ENCODE data around the gene LCN10.
"Not testable (repeated sequence)": the region's sequence is repeated elsewhere in the genome, so short reads cannot be mapped to it uniquely, and the experiment has no call there.

Gene LCN10

DNA sequence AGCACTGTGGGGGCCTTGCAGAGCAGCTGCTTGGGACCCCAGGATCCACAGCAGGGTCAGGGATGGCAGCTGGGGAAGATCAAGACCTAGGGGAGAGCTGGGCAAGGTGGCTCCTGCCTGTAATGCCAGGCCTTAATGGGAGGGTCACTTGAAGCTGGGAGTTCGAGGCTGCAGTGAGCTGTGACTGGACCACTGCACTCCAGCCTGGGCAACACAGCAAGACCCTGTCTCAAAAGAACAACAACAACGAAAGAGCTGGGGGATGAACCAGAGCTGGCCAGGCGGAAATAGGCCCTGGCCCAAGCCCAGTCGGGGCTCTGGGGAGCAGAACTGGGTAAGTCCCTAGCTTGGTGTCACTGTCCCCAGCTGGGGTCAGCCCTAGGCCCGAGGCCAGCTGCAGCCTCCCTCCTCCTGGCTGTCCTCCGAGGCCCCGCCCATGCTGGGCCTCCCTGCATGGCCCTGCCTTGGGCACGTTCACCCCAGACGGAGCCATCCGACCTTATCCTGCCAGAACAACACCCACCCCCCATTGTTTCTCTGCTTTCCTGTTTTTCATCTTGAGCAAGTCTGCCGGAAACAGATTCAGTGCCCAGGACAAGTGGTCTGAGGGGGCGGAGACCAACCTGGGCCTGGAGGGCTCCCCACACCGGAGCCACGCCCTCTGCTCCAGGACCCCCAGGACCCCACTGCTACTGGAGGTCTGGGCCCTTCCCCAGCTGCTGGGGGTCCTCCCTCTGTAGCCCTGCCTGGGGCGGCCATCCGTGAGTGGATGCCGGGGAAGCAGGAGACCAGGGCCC lies 28.4 kb downstream of the LCN10 start:
- Histone ChIP-seq H3K4me1 (ENCODE audit: control insufficient read depth, insufficient read depth, low read length) (peaks cover 7% of the 10 kb centered on the region; the same call in 1 of the 2 replicates), H3K9me3 (ENCODE audit: control insufficient read depth, insufficient read depth, low read length) (no peaks in the 10 kb centered on the region), H3K36me3 (ENCODE audit: control insufficient read depth, insufficient read depth, low read length) (no peaks in the 10 kb centered on the region), H3K27me3 (ENCODE audit: control insufficient read depth, insufficient read depth, low read length) (0 out of 2 replicates have a peak, but pooled peaks cover 13% of the 10 kb centered on the region), H3K27ac (ENCODE audit: low read depth, low read length) (no peak overlapping the region), H3K4me3 (ENCODE audit: low read depth, low read length) (0 out of 2 replicates have a peak overlapping the region, but pooled peaks have one; percentile 79), H3K9ac (ENCODE audit: low read depth, low read length) (no peak overlapping the region)

DNA sequence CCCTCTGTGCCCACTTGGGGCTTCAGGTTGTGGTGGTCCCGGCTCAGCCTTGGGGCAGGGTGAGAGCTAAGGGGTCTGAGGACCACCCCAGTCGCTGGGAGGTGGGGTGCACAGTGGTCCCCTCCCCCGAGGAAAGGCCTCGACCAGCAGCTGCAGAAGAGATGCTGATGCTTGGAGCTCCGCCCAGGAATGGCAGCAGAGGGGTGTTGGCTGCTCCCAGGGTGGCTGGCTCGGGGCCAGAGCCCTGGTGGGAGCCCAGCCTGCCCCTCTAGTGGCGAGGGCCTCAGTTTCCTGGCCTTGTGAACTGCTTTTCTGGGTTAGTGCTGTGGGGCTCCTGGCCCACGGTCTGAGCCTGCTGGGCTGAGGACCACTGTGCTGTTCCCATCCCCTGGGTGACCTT lies 29.2 kb downstream of the LCN10 start:
- H3K9me3 ChIP-seq (ENCODE audit: control insufficient read depth, insufficient read depth, low read length) = no peaks in the 10 kb centered on the region
- H3K27me3 ChIP-seq (ENCODE audit: control insufficient read depth, insufficient read depth, low read length) = 0 out of 2 replicates have a peak, but pooled peaks cover 13% of the 10 kb centered on the region
- peaks cover 7% of the 10 kb centered on the region; the same call in 1 of the 2 replicates for H3K4me1 ChIP-seq (ENCODE audit: control insufficient read depth, insufficient read depth, low read length)
- H3K9ac ChIP-seq (ENCODE audit: low read depth, low read length) = 0 out of 2 replicates have a peak overlapping the region, but pooled peaks have one; percentile 56
- no peaks in the 10 kb centered on the region for H3K36me3 ChIP-seq (ENCODE audit: control insufficient read depth, insufficient read depth, low read length)
- peak overlapping the region; percentile 79 for H3K4me3 ChIP-seq (ENCODE audit: low read depth, low read length)
- no peak overlapping the region for H3K27ac ChIP-seq (ENCODE audit: low read depth, low read length)

DNA sequence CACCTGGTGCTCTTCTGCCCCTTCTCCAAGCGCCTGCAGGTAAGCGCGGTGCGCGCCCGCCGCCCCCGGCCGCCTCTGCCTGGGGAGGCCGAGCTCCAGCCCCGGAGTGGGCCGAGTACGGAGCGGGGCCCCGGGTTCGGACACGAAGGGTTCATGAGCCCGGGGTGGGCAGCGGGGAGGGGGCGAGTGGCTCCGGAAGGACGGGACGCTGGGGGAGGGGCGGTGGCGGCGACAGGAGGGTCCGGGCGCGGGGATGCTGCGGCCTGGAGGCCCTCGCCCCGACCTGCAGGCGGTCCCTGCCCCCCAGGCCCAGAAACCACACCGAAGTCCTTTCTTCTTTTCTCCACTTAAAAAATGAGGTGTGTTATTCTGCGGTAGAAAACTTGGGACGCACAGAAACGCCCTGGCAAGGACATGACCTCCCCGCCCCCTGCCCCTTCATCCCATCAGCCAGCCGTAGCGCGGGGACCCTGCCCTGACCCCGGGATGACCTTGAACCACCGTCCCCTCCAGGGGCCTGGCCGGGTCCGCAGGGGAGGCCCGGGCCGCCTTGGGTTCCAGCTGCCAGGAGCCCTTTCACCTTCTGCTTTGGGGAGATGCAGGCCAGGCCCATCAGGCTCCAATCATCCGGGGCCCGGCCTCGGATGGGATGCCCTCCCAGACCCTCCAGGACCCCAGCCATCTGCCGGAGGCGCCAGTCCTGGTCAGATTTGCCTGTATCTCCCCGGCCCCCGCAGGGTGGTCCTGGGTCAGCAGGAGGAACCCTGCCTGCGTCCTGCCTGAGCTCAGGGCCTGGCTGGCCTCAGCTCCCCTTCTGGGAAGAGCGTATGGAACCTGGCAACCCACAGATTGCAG lies 29.8 kb downstream of the LCN10 start:
- Histone ChIP-seq H3K27me3 (ENCODE audit: control insufficient read depth, insufficient read depth, low read length) (0 out of 2 replicates have a peak, but pooled peaks cover 13% of the 10 kb centered on the region), H3K4me3 (ENCODE audit: low read depth, low read length) (peak overlapping the region; percentile 79), H3K9me3 (ENCODE audit: control insufficient read depth, insufficient read depth, low read length) (no peaks in the 10 kb centered on the region), H3K9ac (ENCODE audit: low read depth, low read length) (peak overlapping the region; percentile 56; the same call in 1 of the 2 replicates), H3K27ac (ENCODE audit: low read depth, low read length) (peak overlapping the region; percentile 55), H3K4me1 (ENCODE audit: control insufficient read depth, insufficient read depth, low read length) (peaks cover 7% of the 10 kb centered on the region; the same call in 1 of the 2 replicates), H3K36me3 (ENCODE audit: control insufficient read depth, insufficient read depth, low read length) (no peaks in the 10 kb centered on the region)

DNA sequence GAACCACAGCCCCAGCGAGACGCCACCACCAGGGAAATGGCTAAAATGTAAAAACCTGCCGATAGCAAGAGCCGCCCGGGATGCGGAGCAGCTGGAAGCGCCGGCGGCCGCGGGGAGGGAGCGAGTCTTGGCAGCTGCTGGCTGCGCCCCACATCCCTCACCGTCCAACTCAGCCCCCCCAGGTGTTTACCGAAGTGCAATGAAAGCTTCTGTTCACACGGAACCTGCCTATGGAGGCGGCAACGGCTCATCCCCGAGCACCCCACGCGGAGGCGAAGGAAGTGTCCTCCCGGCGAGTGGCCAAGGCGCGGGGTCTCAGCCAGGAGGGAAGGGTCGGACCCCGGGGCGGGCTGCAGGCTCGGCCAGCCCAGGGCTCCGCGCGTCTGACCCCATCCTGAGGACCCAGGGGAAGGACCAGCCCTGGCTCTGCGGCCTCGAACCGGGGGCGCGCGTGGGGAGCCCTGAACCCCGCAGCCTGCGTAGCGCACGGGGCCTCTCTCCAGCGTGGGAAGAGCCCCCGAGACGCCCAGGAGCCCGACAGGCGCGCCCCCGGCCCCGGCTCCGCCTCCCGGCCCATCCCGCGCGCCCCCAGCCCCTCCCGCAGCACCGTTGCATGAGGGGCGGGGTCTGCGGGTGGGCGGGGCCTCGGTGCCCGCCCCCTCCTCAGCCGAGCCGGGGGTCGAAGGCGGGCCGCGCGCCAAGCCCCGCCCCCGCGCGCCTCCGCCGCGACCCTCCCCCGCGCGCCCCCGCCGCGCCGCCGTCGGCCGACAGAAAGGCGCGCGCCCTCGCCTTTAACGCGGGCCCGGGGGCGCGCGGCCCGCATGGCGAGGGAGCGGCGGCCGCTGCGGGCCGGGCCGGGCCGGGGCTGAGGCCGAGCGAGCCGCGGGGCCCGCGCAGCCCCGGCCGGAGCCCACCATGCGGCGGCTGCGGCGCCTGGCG lies 30.7 kb downstream of the LCN10 start, which contains the start of gene DIPK1B:
DIPK1B (plus strand) TSS at position 822 of the 939 bp plus-strand sequence; CDS start at position 916, 94 bp downstream.
- peaks cover 7% of the 10 kb centered on the region; the same call in 1 of the 2 replicates for H3K4me1 ChIP-seq (ENCODE audit: control insufficient read depth, insufficient read depth, low read length)
- H3K27me3 ChIP-seq (ENCODE audit: control insufficient read depth, insufficient read depth, low read length) = 0 out of 2 replicates have a peak, but pooled peaks cover 13% of the 10 kb centered on the region
- H3K4me3 ChIP-seq (ENCODE audit: low read depth, low read length) = peak within 1 kb of the TSS; percentile 90
- peak within 1 kb of the TSS; percentile 56; the same call in 1 of the 2 replicates for H3K9ac ChIP-seq (ENCODE audit: low read depth, low read length)
- H3K36me3 ChIP-seq (ENCODE audit: control insufficient read depth, insufficient read depth, low read length) = no peaks in the 10 kb centered on the region
- H3K9me3 ChIP-seq (ENCODE audit: control insufficient read depth, insufficient read depth, low read length) = no peaks in the 10 kb centered on the region
- peak within 1 kb of the TSS; percentile 55 for H3K27ac ChIP-seq (ENCODE audit: low read depth, low read length)

DNA sequence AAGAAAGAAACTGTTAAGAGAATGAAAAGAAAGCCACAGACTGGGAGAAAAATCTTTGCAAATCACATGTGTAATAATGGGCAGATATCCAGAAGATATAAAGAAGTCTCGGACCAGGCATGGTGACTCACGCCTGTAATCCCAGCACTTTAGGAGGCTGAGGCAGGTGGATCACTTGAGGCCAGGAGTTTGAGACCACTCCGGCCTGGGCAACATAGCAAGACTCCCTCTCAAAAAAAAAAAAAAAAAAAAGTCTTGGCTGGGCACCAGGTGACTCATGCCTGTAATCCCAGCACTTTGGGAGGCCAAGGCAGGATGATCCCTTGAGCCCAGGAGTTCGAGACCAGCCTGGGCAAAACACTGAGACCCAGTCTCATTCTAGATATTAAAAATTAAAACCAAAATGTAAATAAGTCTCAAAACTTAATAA lies 31.5 kb downstream of the LCN10 start:
- not testable (repeated sequence) for H3K36me3 ChIP-seq (ENCODE audit: control insufficient read depth, insufficient read depth, low read length); H3K27ac ChIP-seq (ENCODE audit: low read depth, low read length); H3K9me3 ChIP-seq (ENCODE audit: control insufficient read depth, insufficient read depth, low read length); H3K4me1 ChIP-seq (ENCODE audit: control insufficient read depth, insufficient read depth, low read length); H3K9ac ChIP-seq (ENCODE audit: low read depth, low read length)
- H3K4me3 ChIP-seq (ENCODE audit: low read depth, low read length) = peak overlapping the region; percentile 90
- H3K27me3 ChIP-seq (ENCODE audit: control insufficient read depth, insufficient read depth, low read length) = 0 out of 2 replicates have a peak, but pooled peaks cover 13% of the 10 kb centered on the region

DNA sequence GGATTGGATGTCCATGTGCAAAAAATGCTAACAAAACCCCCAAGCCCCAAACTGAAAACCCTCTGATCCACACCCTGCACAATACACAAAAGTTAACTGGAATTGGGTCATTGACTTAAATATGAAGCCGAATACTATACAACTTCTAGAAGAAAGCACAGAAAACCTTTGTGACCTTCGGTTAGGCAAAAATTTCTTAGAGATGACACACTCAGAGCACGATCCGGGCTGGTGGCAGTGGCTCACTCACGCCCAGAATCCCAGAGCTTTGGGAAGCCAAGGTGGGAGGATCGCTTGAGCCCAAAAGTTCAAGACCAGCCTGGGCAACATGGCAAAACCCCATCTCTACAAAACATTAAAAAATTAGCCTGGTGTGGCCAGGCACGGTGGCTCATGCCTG lies 32.2 kb downstream of the LCN10 start:
- H3K4me1 ChIP-seq (ENCODE audit: control insufficient read depth, insufficient read depth, low read length) = peaks cover 7% of the 10 kb centered on the region; the same call in 1 of the 2 replicates
- H3K9me3 ChIP-seq (ENCODE audit: control insufficient read depth, insufficient read depth, low read length) = no peaks in the 10 kb centered on the region
- no peak overlapping the region for H3K27ac ChIP-seq (ENCODE audit: low read depth, low read length)
- H3K9ac ChIP-seq (ENCODE audit: low read depth, low read length) = no peak overlapping the region
- no peaks in the 10 kb centered on the region for H3K36me3 ChIP-seq (ENCODE audit: control insufficient read depth, insufficient read depth, low read length)
- H3K27me3 ChIP-seq (ENCODE audit: control insufficient read depth, insufficient read depth, low read length) = 0 out of 2 replicates have a peak, but pooled peaks cover 13% of the 10 kb centered on the region
- H3K4me3 ChIP-seq (ENCODE audit: low read depth, low read length) = no peak overlapping the region

DNA sequence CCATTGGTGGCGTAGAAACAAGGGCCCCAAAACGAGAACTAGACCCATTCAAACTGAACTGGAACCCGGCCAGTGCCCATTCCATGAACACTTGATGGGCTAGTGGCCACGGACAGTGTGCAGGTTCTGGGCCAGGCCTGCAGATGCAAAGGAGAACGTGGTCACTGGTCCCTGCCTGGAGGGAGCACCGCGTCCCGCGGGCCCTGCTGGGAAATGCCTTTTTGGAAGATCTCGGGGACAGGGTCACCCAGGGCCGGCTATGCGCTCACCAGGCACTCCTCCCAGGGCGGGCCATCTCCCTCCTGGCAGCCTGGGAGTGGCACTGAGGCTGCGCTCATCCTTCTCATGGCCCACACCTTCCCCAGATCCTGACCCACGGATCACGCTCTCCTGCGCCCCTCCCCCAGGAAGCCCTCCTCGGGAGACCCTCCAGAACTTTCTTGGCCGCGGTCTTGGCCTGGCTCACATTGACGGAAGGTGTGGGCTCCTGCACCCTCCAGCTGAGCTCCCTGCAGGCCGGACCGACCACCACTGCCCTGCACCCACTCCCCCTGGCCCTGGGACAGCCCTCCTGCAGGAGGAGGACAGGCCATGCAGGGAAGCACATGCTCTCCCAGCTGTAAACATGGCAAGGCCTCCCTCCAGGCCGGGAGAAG lies 33.2 kb downstream of the LCN10 start:
- Histone ChIP-seq H3K4me3 (ENCODE audit: low read depth, low read length) (no peak overlapping the region), H3K36me3 (ENCODE audit: control insufficient read depth, insufficient read depth, low read length) (no peaks in the 10 kb centered on the region), H3K9me3 (ENCODE audit: control insufficient read depth, insufficient read depth, low read length) (no peaks in the 10 kb centered on the region), H3K27ac (ENCODE audit: low read depth, low read length) (no peak overlapping the region), H3K4me1 (ENCODE audit: control insufficient read depth, insufficient read depth, low read length) (peaks cover 7% of the 10 kb centered on the region; the same call in 1 of the 2 replicates), H3K27me3 (ENCODE audit: control insufficient read depth, insufficient read depth, low read length) (0 out of 2 replicates have a peak, but pooled peaks cover 13% of the 10 kb centered on the region), H3K9ac (ENCODE audit: low read depth, low read length) (no peak overlapping the region)

DNA sequence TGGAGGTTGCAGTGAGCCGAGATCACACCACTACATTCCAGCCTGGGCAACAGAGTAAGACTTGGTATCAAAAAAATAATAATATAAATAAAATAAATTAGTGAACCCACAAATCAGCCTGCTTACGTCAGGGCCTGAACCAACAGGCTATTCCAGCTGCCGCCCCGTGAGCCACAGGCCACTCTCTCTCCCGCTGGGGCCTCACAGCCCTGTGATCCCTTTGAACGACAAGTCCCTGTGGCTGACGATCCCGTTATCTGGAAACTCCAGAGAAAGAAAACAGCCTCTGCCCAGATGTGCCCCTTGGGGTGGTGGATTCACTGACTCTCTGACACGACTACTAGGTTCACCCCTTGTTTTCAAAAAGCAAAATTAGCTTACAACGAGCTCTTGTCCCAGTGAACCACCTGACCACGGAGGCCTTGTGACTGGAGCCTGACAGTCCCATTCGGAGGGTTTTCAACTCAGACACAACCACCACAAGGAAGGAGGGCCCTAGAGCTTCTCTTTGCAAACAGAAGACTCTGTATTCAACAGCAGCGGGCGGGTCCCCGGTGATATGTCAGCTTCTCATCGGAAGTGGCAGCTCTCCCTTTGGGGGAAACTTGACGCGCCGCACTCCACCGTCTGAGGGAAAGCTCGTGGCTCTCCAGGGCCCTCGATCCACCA lies 34.8 kb downstream of the LCN10 start:
- Histone ChIP-seq H3K27me3 (ENCODE audit: control insufficient read depth, insufficient read depth, low read length) (0 out of 2 replicates have a peak, but pooled peaks cover 13% of the 10 kb centered on the region), H3K4me3 (ENCODE audit: low read depth, low read length) (no peak overlapping the region), H3K9me3 (ENCODE audit: control insufficient read depth, insufficient read depth, low read length) (no peaks in the 10 kb centered on the region), H3K27ac (ENCODE audit: low read depth, low read length) (no peak overlapping the region), H3K4me1 (ENCODE audit: control insufficient read depth, insufficient read depth, low read length) (no peaks in the 10 kb centered on the region; the same call in 1 of the 2 replicates), H3K9ac (ENCODE audit: low read depth, low read length) (no peak overlapping the region), H3K36me3 (ENCODE audit: control insufficient read depth, insufficient read depth, low read length) (no peaks in the 10 kb centered on the region)

DNA sequence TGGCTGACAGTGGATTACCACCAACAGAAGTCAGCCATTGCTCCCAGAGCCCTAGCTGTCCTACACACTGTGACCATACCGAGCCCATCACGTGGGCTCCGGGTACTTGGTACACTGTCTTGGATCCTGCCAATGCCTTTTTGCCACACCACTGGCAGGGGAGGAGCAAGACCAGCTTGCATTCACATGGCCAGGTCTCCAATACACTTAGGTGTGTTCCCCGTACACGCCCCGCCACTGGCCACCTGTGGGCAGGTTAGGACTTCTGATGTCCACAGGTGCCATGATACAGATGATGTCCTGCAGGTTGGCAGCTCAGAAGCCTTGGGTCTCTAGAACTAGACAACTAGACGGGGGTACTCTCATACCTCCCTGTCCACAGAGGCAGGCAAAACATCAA lies 35.7 kb downstream of the LCN10 start:
- H3K36me3 ChIP-seq (ENCODE audit: control insufficient read depth, insufficient read depth, low read length) = no peaks in the 10 kb centered on the region
- 0 out of 2 replicates have a peak, but pooled peaks cover 13% of the 10 kb centered on the region for H3K27me3 ChIP-seq (ENCODE audit: control insufficient read depth, insufficient read depth, low read length)
- no peak overlapping the region for H3K4me3 ChIP-seq (ENCODE audit: low read depth, low read length)
- H3K27ac ChIP-seq (ENCODE audit: low read depth, low read length) = no peak overlapping the region
- no peaks in the 10 kb centered on the region for H3K4me1 ChIP-seq (ENCODE audit: control insufficient read depth, insufficient read depth, low read length)
- H3K9me3 ChIP-seq (ENCODE audit: control insufficient read depth, insufficient read depth, low read length) = no peaks in the 10 kb centered on the region
- no peak overlapping the region for H3K9ac ChIP-seq (ENCODE audit: low read depth, low read length)

Measured in HUES48 (cell line).